H9 (cell line): ENCODE results near the gene DHDH. TPM values are rescaled to one million over a fixed set of nuclear protein-coding genes. Genes with fewer than 3 reads are reported as not detected.

Source experiments
- DNase-seq: peaks from one replicate; pipeline ENCODE4 v3.0.0-alpha.2; 2017
- H2AFZ ChIP-seq: one replicate; pipeline ENCODE4 v1.6.1; 2013; ENCODE audit warnings: mild to moderate bottlenecking, low read length, control low read depth, moderate library complexity
- H2AK5ac ChIP-seq: 2 replicates; pipeline ENCODE4 v1.6.1; 2013; ENCODE audit warnings: low read length, control low read depth, mixed read lengths; ENCODE audit not compliant: insufficient read length
- H2BK120ac ChIP-seq: one replicate; pipeline ENCODE4 v1.6.1; 2013; ENCODE audit warnings: low read depth, mild to moderate bottlenecking, low read length, control low read depth, inconsistent platforms; ENCODE audit not compliant: poor library complexity, severe bottlenecking
- H2BK12ac ChIP-seq: 2 replicates; pipeline ENCODE4 v1.6.1; 2013; ENCODE audit warnings: low read length, control low read depth, mixed read lengths, low read depth; ENCODE audit not compliant: insufficient read length
- H2BK15ac ChIP-seq: 2 replicates; pipeline ENCODE4 v1.6.1; 2013; ENCODE audit warnings: low read depth, low read length, control low read depth
- H2BK20ac ChIP-seq: one replicate; pipeline ENCODE4 v1.6.1; 2013; ENCODE audit warnings: low read depth, mild to moderate bottlenecking, low read length, control low read depth, inconsistent platforms; ENCODE audit not compliant: poor library complexity, severe bottlenecking
- H2BK5ac ChIP-seq: 2 replicates; pipeline ENCODE4 v1.6.1; 2013; ENCODE audit warnings: low read length, control low read depth, mixed read lengths; ENCODE audit not compliant: insufficient read length
- H3K14ac ChIP-seq: 2 replicates; pipeline ENCODE4 v1.6.1; 2013; ENCODE audit warnings: low read length, control low read depth; ENCODE audit not compliant: insufficient read depth
- H3K18ac ChIP-seq: 2 replicates; pipeline ENCODE4 v1.6.1; 2013; ENCODE audit warnings: low read depth, mild to moderate bottlenecking, mixed read lengths, low read length, control low read depth; ENCODE audit not compliant: insufficient read length
- H3K23ac ChIP-seq: 2 replicates; pipeline ENCODE4 v1.6.1; 2013; ENCODE audit warnings: low read length, control low read depth, mixed read lengths, low read depth; ENCODE audit not compliant: insufficient read length
- H3K23me2 ChIP-seq: 2 replicates; pipeline ENCODE4 v1.6.1; 2013; ENCODE audit warnings: low read depth, mild to moderate bottlenecking, mixed read lengths, low read length, control low read depth; ENCODE audit not compliant: insufficient read length, poor library complexity, severe bottlenecking
- H3K27ac ChIP-seq: 2 replicates; pipeline ENCODE4 v1.5.1; 2013; ENCODE audit warnings: low read length, control low read depth, mixed read lengths, low read depth; ENCODE audit not compliant: insufficient read length
- H3K27me3 ChIP-seq: 2 replicates; pipeline ENCODE4 v1.6.1; 2013; ENCODE audit warnings: low read length, control low read depth, inconsistent platforms; ENCODE audit not compliant: insufficient read depth
- H3K4ac ChIP-seq: 2 replicates; pipeline ENCODE4 v1.6.1; 2013; ENCODE audit warnings: low read depth, mild to moderate bottlenecking, control low read depth, inconsistent platforms, low read length, moderate library complexity
- H3K4me1 ChIP-seq: 2 replicates; pipeline ENCODE4 v1.6.1; 2013; ENCODE audit warnings: low read length, control low read depth, inconsistent platforms; ENCODE audit not compliant: insufficient read depth
- H3K4me2 ChIP-seq: 2 replicates; pipeline ENCODE4 v1.6.1; 2013; ENCODE audit warnings: low read length, control low read depth, mixed read lengths; ENCODE audit not compliant: insufficient read length, insufficient read depth
- H3K56ac ChIP-seq: 2 replicates; pipeline ENCODE4 v1.6.1; 2013; ENCODE audit warnings: low read depth, mild to moderate bottlenecking, mixed read lengths, low read length, control low read depth; ENCODE audit not compliant: insufficient read length
- H3K79me1 ChIP-seq: 2 replicates; pipeline ENCODE4 v1.6.1; 2013; ENCODE audit warnings: low read depth, mild to moderate bottlenecking, moderate library complexity, low read length, control low read depth, inconsistent platforms; ENCODE audit not compliant: insufficient read depth, poor library complexity, severe bottlenecking
- H3K79me2 ChIP-seq: 2 replicates; pipeline ENCODE4 v1.6.1; 2013; ENCODE audit warnings: low read length, control low read depth, inconsistent platforms; ENCODE audit not compliant: insufficient read depth
- H3K9ac ChIP-seq: 2 replicates; pipeline ENCODE4 v1.6.1; 2013; ENCODE audit warnings: low read length, control low read depth, mixed read lengths; ENCODE audit not compliant: insufficient read length; ENCODE audit errors: extremely low read depth
- H3K9me3 ChIP-seq: one replicate; pipeline ENCODE4 v1.6.1; 2013; ENCODE audit warnings: low read depth, low read length, inconsistent platforms; ENCODE audit not compliant: control insufficient read depth
- H3T11ph ChIP-seq: one replicate; pipeline ENCODE4 v1.6.1; 2013; ENCODE audit warnings: mild to moderate bottlenecking, low read length, control low read depth, inconsistent platforms
- H4K20me1 ChIP-seq: one replicate; pipeline ENCODE4 v1.6.1; 2013; ENCODE audit not compliant: control insufficient read depth, insufficient read length, insufficient read depth
- H4K5ac ChIP-seq: 2 replicates; pipeline ENCODE4 v1.6.1; 2013; ENCODE audit warnings: low read depth, mild to moderate bottlenecking, mixed read lengths, low read length, control low read depth; ENCODE audit not compliant: insufficient read length
- H4K8ac ChIP-seq: replicated peaks from 2 replicates; pipeline ENCODE4 v1.6.1; 2013; ENCODE audit warnings: low read length, control low read depth, mixed read lengths, low read depth; ENCODE audit not compliant: insufficient read length
- H4K91ac ChIP-seq: 2 replicates; pipeline ENCODE4 v1.6.1; 2013; ENCODE audit warnings: low read depth, mild to moderate bottlenecking, moderate library complexity, mixed read lengths, low read length, control low read depth; ENCODE audit not compliant: insufficient read length
- H3K27ac Mint-ChIP-seq, 3 experiments: 2 replicates in 2 of 3; 3 replicates in 1 of 3; pipeline ENCODE4 v1.8.0; 2020 to 2021; ENCODE audit warnings: mixed read lengths in 3 of 3, mild to moderate bottlenecking in 1 of 3, moderate library complexity in 1 of 3
- H3K27me3 Mint-ChIP-seq: 2 replicates; pipeline ENCODE4 v1.8.0; 2021; ENCODE audit warnings: low read depth, mild to moderate bottlenecking, moderate library complexity, mixed read lengths
- H3K36me3 Mint-ChIP-seq, 3 experiments: 2 replicates in 2 of 3; 3 replicates in 1 of 3; pipeline ENCODE4 v1.8.0; 2020 to 2021; ENCODE audit warnings: low read depth in 3 of 3, mixed read lengths in 3 of 3; ENCODE audit not compliant: insufficient read depth in 1 of 3
- H3K4me1 Mint-ChIP-seq, 2 experiments: 2 replicates each; pipeline ENCODE4 v1.8.0; 2020; ENCODE audit warnings: mixed read lengths in 2 of 2
- H3K4me3 Mint-ChIP-seq, 2 experiments: 2 replicates in 1 of 2; 3 replicates in 1 of 2; pipeline ENCODE4 v1.8.0; 2020 to 2021; ENCODE audit warnings: mild to moderate bottlenecking in 2 of 2, mixed read lengths in 2 of 2, moderate library complexity in 1 of 2
- H3K9me3 Mint-ChIP-seq, 2 experiments: 2 replicates in 1 of 2; 3 replicates in 1 of 2; pipeline ENCODE4 v1.8.0; 2020; ENCODE audit warnings: mild to moderate bottlenecking in 2 of 2, mixed read lengths in 2 of 2, moderate library complexity in 1 of 2
- WGBS: extraction: QIAGEN DNeasy Blood & Tissue Kit; methylation state at CpG from one replicate; pipeline ENCODE4 v1.1.7; 2013; ENCODE audit warnings: missing lambda C conversion rate, low lambda C conversion rate, mixed read lengths; ENCODE audit not compliant: insufficient read length; ENCODE audit errors: extremely low coverage; 5-methylcytosine and 5-hydroxymethylcytosine counted together
- total RNA-seq: library from RNA; stranded (reverse); gene quantifications from 2 replicates; pipeline ENCODE4 v1.2.1, GENCODE V29; 2021
- TF ChIP-seq, protein P1 (sequence below): fragments of 200-600 bp; sonication (generic); conservative IDR thresholded peaks from 3 replicates; pipeline ENCODE4 v1.8.0; 2021; ENCODE audit warnings: antibody characterized with exemption, mild to moderate bottlenecking

Gene DHDH
- total RNA-seq, 1 experiment from 2014 or later, result 2.0 TPM

DNA sequence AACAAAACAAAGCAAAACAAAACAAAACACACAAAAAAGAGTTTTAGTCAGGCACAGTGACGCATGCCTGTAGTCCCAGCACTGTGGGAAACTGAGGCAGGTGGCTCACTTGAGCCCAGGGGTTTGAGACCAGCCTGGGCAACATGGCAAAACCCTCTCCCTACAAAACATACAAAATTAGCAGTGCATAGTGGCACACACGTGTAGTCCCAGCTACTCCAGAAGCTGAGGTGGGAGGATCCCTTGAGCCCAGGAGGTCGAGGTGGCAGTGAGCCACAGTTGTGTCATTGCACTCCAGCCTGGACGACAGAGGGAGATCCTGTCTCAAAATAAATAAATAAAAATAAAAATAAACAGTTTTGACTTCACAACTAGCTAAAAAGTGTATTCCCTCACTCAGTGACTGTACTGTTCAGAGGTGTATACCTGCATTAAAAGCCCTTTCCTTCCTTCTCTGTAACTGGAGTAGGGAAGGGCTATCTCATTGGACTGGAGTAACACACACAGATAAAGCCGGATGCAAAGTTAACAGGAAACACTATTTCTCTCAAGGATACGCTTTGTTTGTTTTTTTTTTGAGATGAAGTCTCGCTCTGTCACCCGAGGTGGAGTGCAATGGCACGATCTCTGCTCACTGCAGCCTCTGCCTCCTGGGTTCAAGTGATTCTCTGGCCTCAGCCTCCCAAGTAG is 17.5 kb downstream of the DHDH start:
- no peak overlapping the region for H4K91ac ChIP-seq
- Mint-ChIP-seq H3K36me3 (peaks cover 3 to 8% (median 7%) of the 10 kb centered on the region in 3 experiments; a peak in 6 of 7 replicates), H3K4me1 (peaks cover 10 to 11% of the 10 kb centered on the region in 2 experiments), H3K27me3 (peaks cover 13% of the 10 kb centered on the region), H3K9me3 (no peaks in the 10 kb centered on the region; a peak in 2 of 5 replicates), H3K4me3 (no peak overlapping the region), H3K27ac (no peak overlapping the region)
- no peaks in the 10 kb centered on the region for H3K4me1 ChIP-seq
- no peak overlapping the region for H2AK5ac ChIP-seq
- H4K5ac ChIP-seq, result no peak overlapping the region
- H3K18ac ChIP-seq, result no peak overlapping the region
- peaks cover 8% of the 10 kb centered on the region for H3K23me2 ChIP-seq
- no peak overlapping the region for H2BK20ac ChIP-seq
- H2BK12ac ChIP-seq, result no peak overlapping the region
- H3K9me3 ChIP-seq, result no peaks in the 10 kb centered on the region
- no peak overlapping the region for H3K14ac ChIP-seq
- H3K4ac ChIP-seq, result no peak overlapping the region
- H3K27me3 ChIP-seq, result no peaks in the 10 kb centered on the region
- DNase-seq, result no peak
- no peaks in the 10 kb centered on the region for H3K79me2 ChIP-seq
- no peak overlapping the region for H3T11ph ChIP-seq
- no peak overlapping the region for H2BK5ac ChIP-seq
- no peak overlapping the region for H3K23ac ChIP-seq
- no peak overlapping the region for H2BK120ac ChIP-seq
- no peaks in the 10 kb centered on the region for H3K79me1 ChIP-seq
- H4K8ac ChIP-seq, result no peak overlapping the region
- no peak overlapping the region for H3K9ac ChIP-seq
- H3K56ac ChIP-seq, result no peak overlapping the region
- WGBS, result no CpG with 5 or more reads among the region's 9 CpGs
- H3K27ac ChIP-seq, result no peak overlapping the region
- H2AFZ ChIP-seq, result no peak overlapping the region
- no peaks in the 10 kb centered on the region for H4K20me1 ChIP-seq
- TF ChIP-seq, protein P1, sequence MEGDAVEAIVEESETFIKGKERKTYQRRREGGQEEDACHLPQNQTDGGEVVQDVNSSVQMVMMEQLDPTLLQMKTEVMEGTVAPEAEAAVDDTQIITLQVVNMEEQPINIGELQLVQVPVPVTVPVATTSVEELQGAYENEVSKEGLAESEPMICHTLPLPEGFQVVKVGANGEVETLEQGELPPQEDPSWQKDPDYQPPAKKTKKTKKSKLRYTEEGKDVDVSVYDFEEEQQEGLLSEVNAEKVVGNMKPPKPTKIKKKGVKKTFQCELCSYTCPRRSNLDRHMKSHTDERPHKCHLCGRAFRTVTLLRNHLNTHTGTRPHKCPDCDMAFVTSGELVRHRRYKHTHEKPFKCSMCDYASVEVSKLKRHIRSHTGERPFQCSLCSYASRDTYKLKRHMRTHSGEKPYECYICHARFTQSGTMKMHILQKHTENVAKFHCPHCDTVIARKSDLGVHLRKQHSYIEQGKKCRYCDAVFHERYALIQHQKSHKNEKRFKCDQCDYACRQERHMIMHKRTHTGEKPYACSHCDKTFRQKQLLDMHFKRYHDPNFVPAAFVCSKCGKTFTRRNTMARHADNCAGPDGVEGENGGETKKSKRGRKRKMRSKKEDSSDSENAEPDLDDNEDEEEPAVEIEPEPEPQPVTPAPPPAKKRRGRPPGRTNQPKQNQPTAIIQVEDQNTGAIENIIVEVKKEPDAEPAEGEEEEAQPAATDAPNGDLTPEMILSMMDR, result no peak
- H3K4me2 ChIP-seq, result no peak overlapping the region
- H2BK15ac ChIP-seq, result no peak overlapping the region
